ENCODE results near the gene KCNQ4.

Gene KCNQ4

DNA sequence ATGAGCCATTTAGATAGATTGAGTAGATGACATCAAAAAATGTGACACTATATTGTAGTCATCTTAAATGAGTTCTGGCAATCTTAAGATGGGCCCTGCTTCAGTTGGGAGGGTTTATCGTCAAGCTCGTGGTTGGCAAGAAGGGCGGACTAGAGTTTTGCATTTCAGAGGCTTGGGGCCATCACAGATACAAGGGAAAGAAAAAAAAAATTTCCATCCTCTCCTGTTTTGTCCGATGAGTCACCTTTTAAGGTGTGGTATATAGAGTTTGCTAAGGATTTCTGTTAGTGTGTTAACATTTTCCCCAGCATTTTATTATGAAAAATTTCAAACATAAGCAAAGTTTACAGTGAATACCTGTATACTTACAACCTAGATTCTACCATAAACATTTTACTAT lies 31.8 kb upstream of the KCNQ4 start:
- H3K4me3 ChIP-seq (ENCODE audit: low read depth, low read length), result no peak overlapping the region
- peaks cover 22% of the 10 kb centered on the region for H3K36me3 ChIP-seq

DNA sequence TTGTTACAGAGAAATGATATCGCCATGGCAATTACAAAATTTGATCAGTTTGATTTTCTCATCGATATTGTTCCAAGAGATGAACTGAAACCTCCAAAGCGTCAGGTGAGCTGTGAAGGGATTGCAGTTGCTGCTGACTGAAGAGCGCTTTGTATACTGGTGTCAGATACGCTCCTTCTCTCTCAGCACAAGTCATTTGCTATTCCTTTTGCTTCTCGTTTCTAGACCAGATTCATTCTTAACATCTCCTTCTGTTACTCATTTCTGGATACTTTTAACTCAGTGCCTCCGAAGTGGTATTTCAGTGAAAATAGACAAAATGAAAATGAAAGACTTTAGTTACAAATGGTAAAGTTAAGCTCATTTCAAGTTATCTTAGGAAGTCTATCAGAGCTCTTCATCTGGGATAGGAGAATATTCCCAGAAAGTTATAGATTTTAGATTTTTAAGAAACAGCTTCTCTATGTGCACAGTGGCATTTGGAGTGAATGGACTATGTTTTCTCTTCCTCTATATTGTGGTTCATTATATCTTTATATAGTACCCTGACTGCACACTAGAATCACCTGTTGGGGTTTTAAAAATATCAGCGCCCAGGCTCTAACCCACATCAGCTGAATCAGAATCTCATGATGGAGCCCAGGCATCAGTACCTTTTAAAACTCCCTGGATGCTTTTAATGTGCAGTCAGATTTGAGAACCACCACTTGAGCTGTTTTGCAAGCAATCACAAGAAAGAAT lies 30.3 kb upstream of the KCNQ4 start:
- TF ChIP-seq, protein P1, sequence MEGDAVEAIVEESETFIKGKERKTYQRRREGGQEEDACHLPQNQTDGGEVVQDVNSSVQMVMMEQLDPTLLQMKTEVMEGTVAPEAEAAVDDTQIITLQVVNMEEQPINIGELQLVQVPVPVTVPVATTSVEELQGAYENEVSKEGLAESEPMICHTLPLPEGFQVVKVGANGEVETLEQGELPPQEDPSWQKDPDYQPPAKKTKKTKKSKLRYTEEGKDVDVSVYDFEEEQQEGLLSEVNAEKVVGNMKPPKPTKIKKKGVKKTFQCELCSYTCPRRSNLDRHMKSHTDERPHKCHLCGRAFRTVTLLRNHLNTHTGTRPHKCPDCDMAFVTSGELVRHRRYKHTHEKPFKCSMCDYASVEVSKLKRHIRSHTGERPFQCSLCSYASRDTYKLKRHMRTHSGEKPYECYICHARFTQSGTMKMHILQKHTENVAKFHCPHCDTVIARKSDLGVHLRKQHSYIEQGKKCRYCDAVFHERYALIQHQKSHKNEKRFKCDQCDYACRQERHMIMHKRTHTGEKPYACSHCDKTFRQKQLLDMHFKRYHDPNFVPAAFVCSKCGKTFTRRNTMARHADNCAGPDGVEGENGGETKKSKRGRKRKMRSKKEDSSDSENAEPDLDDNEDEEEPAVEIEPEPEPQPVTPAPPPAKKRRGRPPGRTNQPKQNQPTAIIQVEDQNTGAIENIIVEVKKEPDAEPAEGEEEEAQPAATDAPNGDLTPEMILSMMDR (IDR thresholded peaks at IDR 0.05; ENCODE audit: low read depth, low read length), result no peak
- no peaks in the 10 kb centered on the region for H3K4me1 ChIP-seq
- H3K4me3 ChIP-seq (ENCODE audit: low read depth, low read length), result no peak overlapping the region
- no peaks in the 10 kb centered on the region for H3K9me3 ChIP-seq
- DNase-seq, result no peak
- H3K36me3 ChIP-seq, result peaks cover 19% of the 10 kb centered on the region
- H3K27me3 ChIP-seq, result no peaks in the 10 kb centered on the region

More for the DNA sequence above, 31.8 kb upstream of the KCNQ4 start:
- TF ChIP-seq, protein P1 (IDR thresholded peaks at IDR 0.05; ENCODE audit: low read depth, low read length), result no peak
- H3K27me3 ChIP-seq, result no peaks in the 10 kb centered on the region
- no peaks in the 10 kb centered on the region for H3K9me3 ChIP-seq
- no peak for DNase-seq
- H3K4me1 ChIP-seq, result no peaks in the 10 kb centered on the region

DNA sequence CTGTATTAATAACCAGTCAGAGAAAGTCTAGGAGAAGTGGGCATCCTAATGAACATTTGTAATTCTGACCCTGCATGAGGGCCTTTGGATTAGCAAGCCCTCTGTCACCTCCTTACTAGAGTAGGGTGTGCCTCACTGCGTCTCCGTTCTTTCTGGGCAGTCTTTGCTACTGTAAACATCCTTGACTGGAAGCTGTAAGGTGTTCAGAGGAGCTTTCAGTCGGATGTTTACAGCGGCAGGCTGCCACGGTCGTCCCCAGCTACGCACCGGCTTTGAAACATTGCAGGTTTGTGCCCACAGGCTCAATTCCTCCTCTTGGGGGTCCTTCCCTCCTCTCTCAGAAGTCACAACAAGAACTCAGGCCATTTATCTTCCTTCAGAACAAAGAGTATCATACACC lies 29.4 kb upstream of the KCNQ4 start:
- TF ChIP-seq, protein P1 (IDR thresholded peaks at IDR 0.05; ENCODE audit: low read depth, low read length), result no peak
- peaks cover 13% of the 10 kb centered on the region for H3K36me3 ChIP-seq
- H3K4me3 ChIP-seq (ENCODE audit: low read depth, low read length), result no peak overlapping the region
- no peak for DNase-seq
- no peaks in the 10 kb centered on the region for H3K27me3 ChIP-seq
- H3K4me1 ChIP-seq, result no peaks in the 10 kb centered on the region
- no peaks in the 10 kb centered on the region for H3K9me3 ChIP-seq

DNA sequence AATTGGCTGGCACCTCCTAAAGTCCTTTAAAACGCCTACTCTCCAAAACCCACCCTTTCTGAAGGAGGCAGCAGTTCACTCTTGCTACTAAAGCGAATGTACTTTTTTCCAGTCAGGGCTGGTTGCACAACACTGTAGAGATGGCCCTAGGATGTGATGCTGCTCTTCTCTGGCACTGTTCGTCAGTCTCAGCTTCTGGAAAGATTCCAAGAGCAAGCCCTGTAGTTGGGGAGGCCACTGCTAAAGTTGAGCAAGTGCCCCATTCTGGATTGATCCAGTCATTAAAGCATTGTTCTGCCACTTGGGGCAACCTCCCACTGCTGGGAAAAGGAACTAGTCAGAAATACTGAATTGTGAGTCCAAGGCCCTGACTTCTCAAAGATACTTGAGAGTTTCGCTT lies 28.5 kb upstream of the KCNQ4 start:
- H3K4me3 ChIP-seq (ENCODE audit: low read depth, low read length), result no peak overlapping the region
- no peaks in the 10 kb centered on the region for H3K27me3 ChIP-seq
- DNase-seq, result no peak
- peaks cover 13% of the 10 kb centered on the region for H3K36me3 ChIP-seq
- no peaks in the 10 kb centered on the region for H3K9me3 ChIP-seq
- TF ChIP-seq, protein P1 (IDR thresholded peaks at IDR 0.05; ENCODE audit: low read depth, low read length), result no peak
- H3K4me1 ChIP-seq, result no peaks in the 10 kb centered on the region

DNA sequence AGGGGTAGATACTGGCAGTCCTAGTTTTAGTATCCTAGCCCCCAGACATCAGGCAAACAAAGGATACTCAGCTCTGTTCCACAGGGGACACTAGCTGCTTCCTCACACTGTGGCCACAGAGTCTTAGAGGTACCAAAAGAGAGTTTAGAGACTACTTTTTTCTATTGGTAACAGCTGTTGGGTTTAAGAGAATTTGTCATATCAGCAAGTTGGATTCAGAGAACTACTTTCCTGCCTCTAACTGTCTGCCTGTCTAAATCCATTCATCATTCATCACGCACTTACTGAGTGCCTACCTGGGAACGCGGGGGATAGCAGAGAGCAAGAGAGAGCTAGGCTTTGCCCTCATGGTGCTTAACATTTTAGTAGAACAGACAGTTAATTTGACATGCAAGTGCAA lies 27.1 kb upstream of the KCNQ4 start:
- H3K4me3 ChIP-seq (ENCODE audit: low read depth, low read length), result no peak overlapping the region
- no peaks in the 10 kb centered on the region for H3K9me3 ChIP-seq
- TF ChIP-seq, protein P1 (IDR thresholded peaks at IDR 0.05; ENCODE audit: low read depth, low read length), result no peak
- H3K27me3 ChIP-seq, result no peaks in the 10 kb centered on the region
- no peaks in the 10 kb centered on the region for H3K4me1 ChIP-seq
- peaks cover 13% of the 10 kb centered on the region for H3K36me3 ChIP-seq
- DNase-seq, result no peak

DNA sequence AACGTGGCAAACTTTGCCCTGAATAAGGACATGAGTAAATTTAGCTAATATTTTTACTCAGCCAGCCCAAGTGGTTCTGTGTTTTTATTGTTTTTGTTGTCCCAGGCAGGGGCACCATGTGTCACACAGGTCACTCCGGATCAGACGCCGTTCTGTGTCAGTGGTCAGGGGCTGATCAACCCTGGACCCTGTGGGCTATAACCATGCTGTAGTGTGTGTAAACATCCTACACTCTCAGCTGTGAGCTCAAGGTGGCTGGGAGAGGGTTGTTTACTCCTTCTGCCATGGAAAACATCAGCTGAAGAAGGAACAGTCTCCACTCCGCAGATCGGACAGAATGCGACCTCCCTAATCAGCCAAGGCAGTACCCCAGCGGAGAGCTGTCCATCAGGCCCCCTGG lies 26.5 kb upstream of the KCNQ4 start:
- no peaks in the 10 kb centered on the region for H3K4me1 ChIP-seq
- H3K27me3 ChIP-seq, result no peaks in the 10 kb centered on the region
- peaks cover 13% of the 10 kb centered on the region for H3K36me3 ChIP-seq
- TF ChIP-seq, protein P1 (IDR thresholded peaks at IDR 0.05; ENCODE audit: low read depth, low read length), result no peak
- H3K4me3 ChIP-seq (ENCODE audit: low read depth, low read length), result no peak overlapping the region
- H3K9me3 ChIP-seq, result no peaks in the 10 kb centered on the region
- no peak for DNase-seq
